ENCODE results near the gene C1QA.
"Not testable (repeated sequence)": the region's sequence is repeated elsewhere in the genome, so short reads cannot be mapped to it uniquely, and the experiment has no call there.

The C1QA gene

DNA sequence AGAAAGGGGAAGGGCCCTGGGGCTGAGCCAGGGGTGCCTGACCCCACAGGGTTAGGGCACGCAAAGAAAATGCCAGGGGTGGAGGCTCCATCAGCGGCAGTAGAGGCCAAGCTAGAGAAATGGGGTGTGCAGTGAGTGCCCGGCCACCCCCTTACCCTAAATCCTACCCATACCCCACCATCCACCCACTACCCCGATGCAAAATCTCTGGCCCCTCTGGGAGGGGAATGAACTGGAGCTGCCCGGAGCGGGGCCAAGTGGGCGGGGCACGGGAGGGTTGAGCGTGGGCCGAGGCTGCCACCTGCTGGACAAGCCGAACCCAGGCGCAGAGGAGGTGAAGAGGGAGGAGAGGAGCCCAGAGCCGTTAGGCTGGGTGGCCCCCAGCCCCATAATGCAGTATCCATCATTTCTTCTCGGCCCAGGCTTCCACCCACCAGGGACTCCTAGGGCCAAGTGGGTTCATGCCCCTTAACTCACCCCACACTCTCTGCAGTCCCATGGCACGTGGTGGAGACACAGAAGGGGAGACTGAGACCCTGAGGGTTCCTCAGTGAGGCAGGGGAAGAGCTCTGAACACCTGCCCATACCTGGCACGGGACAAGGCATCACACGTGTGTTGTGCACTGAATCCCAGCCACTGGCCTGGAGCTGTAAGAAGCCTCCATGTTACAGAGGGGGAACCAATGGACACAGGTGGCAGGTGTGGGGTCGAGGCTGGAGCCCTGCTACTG lies 5.6 kb downstream of the C1QA start:
- DNase-seq, result peak; percentile 11 to 56 (median 41)

- no peak for DNase-seq
Measured at GRCh38 chr1:22643381-22643780, 7.0 kb downstream of the C1QA start, which contains the start of gene C1QC. TSS of gene C1QC (plus strand) at chr1:22643633. CDS start at chr1:22644024, 391 bp downstream.

- DNase-seq, result no peak
Measured at GRCh38 chr1:22643928-22644327, 7.5 kb downstream of the C1QA start.

GRCh38 chr1:22645931-22646330 lies 9.5 kb downstream of the C1QA start:
- DNase-seq, result no peak

DNA sequence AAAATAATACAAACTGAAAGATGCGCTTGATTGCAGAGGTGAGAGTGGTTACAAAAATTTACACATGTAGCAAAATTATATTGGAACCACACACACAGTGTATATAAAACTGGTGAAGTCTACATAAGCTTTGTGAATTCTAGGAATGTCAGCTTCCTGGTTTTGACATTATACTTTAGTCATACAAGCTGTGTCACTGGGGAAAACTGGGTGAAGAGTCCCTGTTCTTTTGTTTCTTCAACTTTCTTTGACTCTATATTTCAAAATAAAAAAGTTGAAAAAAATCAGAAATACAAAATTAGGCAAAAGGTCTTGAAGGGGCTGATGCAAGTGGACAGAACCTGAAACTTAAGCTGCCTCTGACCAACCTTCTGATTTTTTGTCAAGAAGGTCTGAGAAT lies 10.0 kb downstream of the C1QA start:
- no peak for DNase-seq

- DNase-seq, result no peak
Measured at GRCh38 chr1:22650089-22650693, 13.8 kb downstream of the C1QA start.

GRCh38 chr1:22651941-22652856 lies 15.8 kb downstream of the C1QA start:
- DNase-seq, result no peak

GRCh38 chr1:22652881-22653316 lies 16.5 kb downstream of the C1QA start, which contains the start of gene C1QB:
TSS of gene C1QB (plus strand) at chr1:22653236. CDS start at chr1:22659463, 6,227 bp downstream.
- DNase-seq, result no peak

DNA sequence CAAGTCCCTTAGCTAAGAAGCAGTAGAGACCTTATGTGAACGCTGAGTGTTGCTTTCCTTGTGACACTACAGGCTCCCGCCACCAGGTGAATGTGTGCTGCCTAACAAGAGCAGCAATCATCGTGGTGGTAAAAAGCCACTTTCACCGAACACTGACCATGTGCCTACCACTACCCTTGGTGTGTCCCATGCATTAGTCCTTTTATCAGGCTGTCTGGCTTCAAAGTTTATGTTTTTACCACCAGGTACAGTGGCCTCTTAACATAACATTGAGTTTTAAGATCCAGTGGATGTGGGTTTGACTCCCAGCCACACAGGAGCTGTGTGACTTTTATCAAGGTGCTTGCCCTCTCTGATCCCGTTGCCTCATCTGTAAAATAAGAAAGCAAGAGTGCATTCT lies 18.3 kb downstream of the C1QA start:
- DNase-seq, result no peak

DNA sequence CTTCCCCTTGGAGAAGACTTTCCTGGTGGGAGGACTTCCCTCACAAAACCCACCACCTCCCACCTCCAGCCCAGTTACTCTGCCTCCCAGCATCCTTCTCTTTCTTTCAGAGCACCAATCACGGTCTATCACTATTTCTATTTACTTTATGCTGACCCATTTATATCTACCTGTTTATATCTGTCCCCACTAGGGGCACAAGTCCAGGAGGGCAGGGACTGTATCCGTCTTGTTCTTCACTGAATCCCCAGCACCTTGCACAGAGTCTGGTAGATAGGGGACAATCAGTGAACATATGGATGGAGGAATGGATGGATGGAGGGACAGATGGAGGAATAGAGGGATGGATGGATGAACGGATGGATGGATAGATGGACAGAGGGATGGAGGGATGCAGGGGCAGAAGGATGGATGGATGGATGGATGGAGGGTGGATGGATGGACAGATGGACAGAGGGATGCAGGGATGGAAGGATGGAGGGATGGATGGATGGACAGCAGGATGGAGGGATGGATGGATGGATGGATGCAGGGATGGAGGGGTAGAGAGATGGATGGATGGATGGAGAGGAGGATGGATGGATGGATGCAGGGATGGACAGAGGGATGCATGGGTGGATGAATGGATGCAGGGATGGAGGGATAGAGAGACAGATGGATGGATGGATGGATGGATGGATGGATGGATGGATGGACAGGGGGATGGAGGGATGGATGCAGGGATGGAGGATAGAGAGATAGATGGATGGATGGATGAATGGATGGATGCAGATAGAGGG lies 22.1 kb downstream of the C1QA start:
- no peak for DNase-seq

DNA sequence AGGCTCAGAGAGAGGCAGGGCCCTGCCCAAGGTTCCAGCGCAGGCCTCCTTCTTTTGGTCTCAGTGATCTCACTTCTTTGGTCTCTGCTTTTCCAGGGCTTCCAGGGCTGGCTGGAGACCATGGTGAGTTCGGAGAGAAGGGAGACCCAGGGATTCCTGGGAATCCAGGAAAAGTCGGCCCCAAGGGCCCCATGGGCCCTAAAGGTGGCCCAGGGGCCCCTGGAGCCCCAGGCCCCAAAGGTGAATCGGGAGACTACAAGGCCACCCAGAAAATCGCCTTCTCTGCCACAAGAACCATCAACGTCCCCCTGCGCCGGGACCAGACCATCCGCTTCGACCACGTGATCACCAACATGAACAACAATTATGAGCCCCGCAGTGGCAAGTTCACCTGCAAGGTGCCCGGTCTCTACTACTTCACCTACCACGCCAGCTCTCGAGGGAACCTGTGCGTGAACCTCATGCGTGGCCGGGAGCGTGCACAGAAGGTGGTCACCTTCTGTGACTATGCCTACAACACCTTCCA lies 24.4 kb downstream of the C1QA start:
- DNase-seq, result no peak

DNA sequence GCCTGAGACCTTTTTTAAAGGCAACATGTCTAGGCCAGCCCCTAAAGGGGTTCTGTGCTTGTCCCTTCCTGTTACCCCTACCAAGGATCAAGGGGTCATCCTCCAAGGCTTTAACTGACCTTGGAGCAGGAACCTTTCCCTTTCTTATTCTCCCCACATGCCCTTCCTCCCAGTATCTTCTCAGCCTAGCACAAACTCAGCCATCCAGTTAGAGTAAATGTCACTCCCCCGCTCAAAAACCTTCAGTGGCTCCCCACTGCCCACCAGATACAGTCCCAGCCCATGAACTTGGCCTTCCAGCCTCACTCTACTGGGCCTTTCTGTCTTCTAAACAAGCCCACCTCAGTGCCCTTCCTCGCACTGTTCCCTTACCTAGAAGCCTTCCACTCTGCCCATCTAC lies 25.5 kb downstream of the C1QA start:
- DNase-seq, result no peak

DNA sequence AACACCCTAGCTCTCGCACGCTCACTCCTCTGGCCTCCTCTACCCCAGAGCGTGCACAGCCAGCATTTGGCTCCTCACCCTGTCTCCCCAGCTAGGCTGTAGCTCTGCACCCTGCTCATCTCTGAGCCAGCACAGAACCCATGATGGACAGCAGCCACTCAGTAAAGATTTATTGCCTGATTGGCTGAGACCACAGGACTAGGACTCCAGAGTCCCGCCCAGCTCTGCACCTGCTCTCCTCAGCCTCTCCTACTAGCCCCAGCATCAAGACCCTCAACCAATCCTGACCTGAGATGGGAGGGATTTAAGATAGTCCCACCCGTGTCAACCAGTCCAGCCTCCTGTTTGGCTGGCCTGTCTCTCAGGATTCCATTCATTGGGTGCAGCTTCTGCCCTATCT lies 25.9 kb downstream of the C1QA start:
- DNase-seq, result no peak

GRCh38 chr1:22662986-22663408 lies 26.6 kb downstream of the C1QA start:
- no peak for DNase-seq

DNA sequence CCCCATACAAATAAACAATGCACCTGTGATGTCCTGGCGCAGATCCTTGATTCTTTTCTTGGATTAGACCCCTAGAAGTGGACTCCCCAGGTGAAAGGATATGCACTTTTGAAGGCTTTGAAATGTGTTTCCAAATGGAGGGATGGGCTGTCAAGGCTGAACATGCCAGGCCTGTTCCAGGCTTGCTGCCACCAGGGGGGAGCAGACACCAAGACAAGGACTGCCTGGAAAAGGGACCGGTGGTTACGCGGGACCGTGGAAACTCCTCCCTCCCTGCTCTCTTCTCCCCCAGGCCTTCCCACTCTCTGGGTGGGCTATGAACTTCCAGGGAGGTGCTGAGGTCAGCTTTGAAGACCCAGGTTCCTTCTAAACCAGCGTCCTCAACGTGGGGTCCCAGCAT lies 29.3 kb downstream of the C1QA start:
- DNase-seq, result no peak

GRCh38 chr1:22666412-22666811 lies 30.0 kb downstream of the C1QA start:
- DNase-seq, result no peak

- DNase-seq, result not testable (repeated sequence)
Measured at GRCh38 chr1:22668840-22669239, 32.4 kb downstream of the C1QA start.

DNA sequence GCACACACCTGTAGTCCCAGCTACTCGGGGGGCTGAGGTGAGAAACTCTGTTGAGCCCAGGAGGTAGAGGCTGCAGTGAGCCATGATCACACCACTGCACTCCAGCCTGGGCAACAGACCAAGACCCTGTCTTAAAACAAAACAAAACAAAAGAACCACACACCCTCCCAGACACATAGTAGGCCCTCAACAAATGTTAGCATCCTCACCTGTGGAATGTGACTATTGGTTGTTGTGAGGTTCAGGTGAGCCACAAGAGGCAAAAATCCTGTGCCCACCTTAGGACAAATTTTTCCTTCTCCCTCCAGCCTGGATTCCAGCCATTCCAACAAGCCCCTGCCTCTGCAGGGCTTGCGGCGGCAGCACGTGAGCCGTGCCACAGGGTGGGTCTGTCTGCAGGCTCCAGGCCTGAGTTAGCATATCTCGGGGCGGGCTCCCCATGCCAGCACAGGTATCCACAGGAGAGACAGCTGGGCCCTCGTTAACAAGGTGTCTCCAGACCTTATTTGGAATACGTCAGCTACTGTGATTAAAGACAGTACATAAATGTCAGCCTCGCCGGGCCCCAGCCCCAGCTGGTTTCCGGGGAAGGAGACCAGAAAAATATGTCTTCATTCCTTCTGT lies 34.0 kb downstream of the C1QA start:
- no peak for DNase-seq

DNA sequence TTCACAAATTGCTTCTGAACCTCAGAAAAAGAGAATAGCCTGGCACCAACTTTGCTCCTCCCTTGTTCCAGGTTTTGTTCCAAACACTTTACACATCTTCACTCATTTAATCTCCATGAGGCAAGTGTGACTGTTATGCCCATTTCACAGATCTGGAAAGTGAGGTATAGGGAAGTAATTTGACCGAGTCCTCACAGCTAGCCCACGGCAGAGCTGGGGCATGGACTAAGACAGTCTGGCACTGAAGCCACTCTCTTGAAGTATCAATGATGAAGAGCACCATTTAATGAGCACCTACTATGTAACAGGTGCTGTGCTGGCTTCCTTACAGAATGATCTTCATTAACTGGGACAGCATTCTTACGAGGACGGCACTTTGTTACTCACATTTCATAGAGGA lies 35.6 kb downstream of the C1QA start:
- DNase-seq, result no peak

- no peak for DNase-seq
Measured at GRCh38 chr1:22673486-22674409, 37.3 kb downstream of the C1QA start.

GRCh38 chr1:22674410-22674749 lies 38.0 kb downstream of the C1QA start:
- no peak for DNase-seq

All from activated CD4-positive, CD25-positive, alpha-beta regulatory T cell (primary cell).